Stomach smooth muscle (tissue), 2 donors: ENCODE results near the gene PADI3.

Source experiments
- H3K27ac ChIP-seq: one replicate; pipeline ENCODE4 v1.7.0; 2013; ENCODE audit warnings: mild to moderate bottlenecking, low read length, inconsistent platforms
- H3K27me3 ChIP-seq, 2 donors: one replicate each; pipeline ENCODE4 v1.7.0; 2013; ENCODE audit warnings: low read length in 2 of 2; ENCODE audit not compliant: insufficient read depth in 2 of 2, control insufficient read depth in 1 of 2
- H3K36me3 ChIP-seq, 2 donors: one replicate each; pipeline ENCODE4 v1.7.0; 2013; ENCODE audit warnings: low read length in 2 of 2; ENCODE audit not compliant: control insufficient read depth in 2 of 2, insufficient read depth in 2 of 2
- H3K4me1 ChIP-seq: one replicate; pipeline ENCODE4 v1.7.0; 2013; ENCODE audit warnings: low read length; ENCODE audit not compliant: control insufficient read depth, insufficient read depth
- H3K4me3 ChIP-seq, 2 donors: one replicate each; pipeline ENCODE4 v1.7.0; 2013; ENCODE audit warnings: low read length in 2 of 2
- H3K9ac ChIP-seq, 2 donors: one replicate each; pipeline ENCODE4 v1.7.0; 2013; ENCODE audit warnings: low read length in 2 of 2, mild to moderate bottlenecking in 1 of 2
- H3K9me3 ChIP-seq, 2 donors: one replicate each; pipeline ENCODE4 v1.7.0; 2013; ENCODE audit warnings: low read length in 2 of 2; ENCODE audit not compliant: control insufficient read depth in 2 of 2
- donor health status: healthy.
- donor health status: Pancreatic carcinoma.

Gene PADI3

GRCh38 chr1:17330856-17331255 lies 82.0 kb downstream of the PADI3 start:
- no peak overlapping the region for H3K4me3 ChIP-seq
- H3K36me3 ChIP-seq: no peaks in the 10 kb centered on the region
- peaks cover 0 to 3% of the 10 kb centered on the region in 2 donors for H3K9me3 ChIP-seq
- H3K9ac ChIP-seq: no peak overlapping the region
- H3K4me1 ChIP-seq: no peaks in the 10 kb centered on the region
- no peak overlapping the region for H3K27ac ChIP-seq
- H3K27me3 ChIP-seq: peaks cover 13 to 16% of the 10 kb centered on the region in 2 donors

- Histone ChIP-seq H3K27me3 (peaks cover 17 to 18% of the 10 kb centered on the region in 2 donors), H3K4me3 (no peak overlapping the region), H3K36me3 (no peaks in the 10 kb centered on the region), H3K9me3 (peaks cover 0 to 3% of the 10 kb centered on the region in 2 donors), H3K27ac (no peak overlapping the region), H3K4me1 (no peaks in the 10 kb centered on the region), H3K9ac (no peak overlapping the region)
Measured at GRCh38 chr1:17333081-17333480, 84.2 kb downstream of the PADI3 start.
